Coronary artery (tissue), 2 donors: ENCODE measurements around the gene OSBPL9.

Experiments
- DNase-seq: peaks from one replicate; pipeline ENCODE4 v3.0.0-alpha.2; 2017; ENCODE audit warnings: low spot score
- H3K27ac ChIP-seq, 2 donors: fragments of 200-600 bp; sonication (generic); one replicate each; pipeline ENCODE4 v1.5.1; 2016 to 2019
- H3K4me3 ChIP-seq: fragments of 200-600 bp; sonication (generic); 2 replicates; pipeline ENCODE4 v1.5.1; 2016; ENCODE audit warnings: mild to moderate bottlenecking, moderate library complexity
- CTCF ChIP-seq: fragments of 200-600 bp; sonication (generic); IDR thresholded peaks from one replicate; pipeline ENCODE4 v1.5.1; 2019; ENCODE audit warnings: antibody characterized with exemption

OSBPL9 gene

GRCh38 chr1:51756290-51756689, 139.4 kb downstream of the OSBPL9 start:
- Histone ChIP-seq H3K27ac (no peak overlapping the region), H3K4me3 (no peak overlapping the region)
- TF ChIP-seq CTCF, result no peak
- DNase-seq, result no peak

GRCh38 chr1:51758310-51758709, 141.4 kb downstream of the OSBPL9 start:
- Histone ChIP-seq H3K27ac (peak overlapping the region in 1 of 2 donors; percentile 30), H3K4me3 (no peak overlapping the region)
- DNase-seq, result no peak
- no peak for TF ChIP-seq CTCF

- no peak overlapping the region for H3K27ac ChIP-seq
- TF ChIP-seq CTCF, result no peak
Measured at GRCh38 chr1:51760872-51761271, 144.0 kb downstream of the OSBPL9 start.

GRCh38 chr1:51761351-51761750, 144.5 kb downstream of the OSBPL9 start:
- no peak for DNase-seq
- no peak for TF ChIP-seq CTCF
- Histone ChIP-seq H3K4me3 (no peak overlapping the region), H3K27ac (no peak overlapping the region)

More at GRCh38 chr1:51760872-51761271, 144.0 kb downstream of the OSBPL9 start:
- no peak overlapping the region for H3K4me3 ChIP-seq
- DNase-seq, result no peak

GRCh38 chr1:51768971-51769588, 152.2 kb downstream of the OSBPL9 start:
- DNase-seq, result no peak
- peak; percentile 75 for TF ChIP-seq CTCF
- peak overlapping the region in 1 of 2 donors; percentile 20 for H3K27ac ChIP-seq
- no peak overlapping the region for H3K4me3 ChIP-seq

GRCh38 chr1:51776408-51776807, 159.5 kb downstream of the OSBPL9 start:
- Histone ChIP-seq H3K4me3 (no peak overlapping the region), H3K27ac (no peak overlapping the region)
- DNase-seq, result no peak
- TF ChIP-seq CTCF, result no peak

- H3K4me3 ChIP-seq, result no peak overlapping the region
- DNase-seq, result no peak
- no peak overlapping the region for H3K27ac ChIP-seq
- TF ChIP-seq CTCF, result no peak
Measured at GRCh38 chr1:51780927-51781326, 164.0 kb downstream of the OSBPL9 start.
